H1 (cell line): Measurements from ENCODE around the gene ST6GALNAC2. TPM values are rescaled to one million over a fixed set of nuclear protein-coding genes. Genes with fewer than 3 reads are reported as not detected.

Source experiments
- CTCF ChIA-PET: fragments of 300-600 bp; sonication (Branson Sonifier 250); formaldehyde crosslinking; loops from one replicate; lab custom pipeline; 2021; ENCODE audit not compliant: partially characterized antibody; lab: Charles Lee
- POLR2A ChIA-PET: fragments of 300-600 bp; sonication (Branson Sonifier 250); formaldehyde crosslinking; loops from one replicate; lab custom pipeline; 2021; ENCODE audit warnings: inconsistent platforms; ENCODE audit not compliant: partially characterized antibody; lab: Charles Lee
- DNase-seq, 2 experiments: peaks; one replicate each; pipeline versions ENCODE4 v3.0.0 to v3.0.0-alpha.2; 2010 to 2022; ENCODE audit warnings: low spot score in 2 of 2, low read depth in 1 of 2, mixed read lengths in 1 of 2
- FAIRE-seq: peaks from 2 replicates; lab custom pipeline; 2011; peaks lifted over from hg19 to GRCh38; lab: Jason Lieb, UNC
- H2AFZ ChIP-seq: 2 replicates; pipeline ENCODE4 v1.8.1; 2012; ENCODE audit warnings: low read length, inconsistent platforms
- H2AK5ac ChIP-seq: 2 replicates; pipeline ENCODE4 v1.6.1; 2013; ENCODE audit warnings: low read depth, low read length
- H2BK120ac ChIP-seq: replicated peaks from 2 replicates; pipeline ENCODE3; 2013; ENCODE audit warnings: low read depth, low read length, inconsistent platforms
- H2BK12ac ChIP-seq: 2 replicates; pipeline ENCODE4 v1.6.1; 2013; ENCODE audit warnings: low read depth, low read length
- H2BK15ac ChIP-seq: 2 replicates; pipeline ENCODE4 v1.6.1; 2013; ENCODE audit warnings: low read length
- H2BK20ac ChIP-seq: 2 replicates; pipeline ENCODE4 v1.6.1; 2013; ENCODE audit warnings: low read length
- H2BK5ac ChIP-seq: 2 replicates; pipeline ENCODE4 v1.6.1; 2013; ENCODE audit warnings: low read depth, low read length
- H3K14ac ChIP-seq: 2 replicates; pipeline ENCODE4 v1.6.1; 2013; ENCODE audit warnings: inconsistent platforms; ENCODE audit not compliant: insufficient read length
- H3K18ac ChIP-seq: 2 replicates; pipeline ENCODE4 v1.6.1; 2013; ENCODE audit warnings: low read length; ENCODE audit errors: extremely low read depth
- H3K23ac ChIP-seq: 2 replicates; pipeline ENCODE4 v1.6.1; 2013; ENCODE audit warnings: inconsistent platforms; ENCODE audit not compliant: insufficient read length
- H3K23me2 ChIP-seq: 2 replicates; pipeline ENCODE4 v1.6.1; 2013; ENCODE audit warnings: low read depth, low read length
- H3K27ac ChIP-seq: 2 replicates; pipeline ENCODE4 v1.6.1; 2011; ENCODE audit warnings: low read depth, low read length, inconsistent platforms
- H3K27me3 ChIP-seq, 4 experiments: replicated peaks in 1 of 4; 1 replicate in 1 of 4; 2 replicates in 3 of 4; pipeline versions ENCODE4 v1.6.1 to v1.8.1; 2011 to 2013; ENCODE audit warnings: low read length in 3 of 4, mild to moderate bottlenecking in 3 of 4, inconsistent platforms in 2 of 4, mixed read lengths in 2 of 4, moderate library complexity in 1 of 4; ENCODE audit not compliant: control insufficient read depth in 3 of 4, insufficient read depth in 3 of 4; ENCODE audit errors: extremely low read depth in 1 of 4
- H3K36me3 ChIP-seq, 4 experiments: 2 replicates each; pipeline versions ENCODE4 v1.6.1 to v1.8.1; 2011 to 2013; ENCODE audit warnings: mild to moderate bottlenecking in 4 of 4, low read length in 3 of 4, moderate library complexity in 2 of 4, control low read depth in 1 of 4, inconsistent platforms in 1 of 4; ENCODE audit not compliant: insufficient read depth in 4 of 4, control insufficient read depth in 2 of 4
- H3K4ac ChIP-seq: replicated peaks from 2 replicates; pipeline ENCODE3; 2013; ENCODE audit warnings: low read length, low read depth, mixed read lengths, inconsistent platforms; ENCODE audit not compliant: insufficient read length
- H3K4me1 ChIP-seq, 4 experiments: replicated peaks in 1 of 4; 1 replicate in 1 of 4; 2 replicates in 3 of 4; pipeline versions ENCODE4 v1.6.1 to v1.8.1; 2011 to 2013; ENCODE audit warnings: low read length in 3 of 4, inconsistent platforms in 2 of 4, mixed read lengths in 1 of 4; ENCODE audit not compliant: insufficient read depth in 4 of 4, control insufficient read depth in 3 of 4
- H3K4me2 ChIP-seq, 2 experiments: 2 replicates each; pipeline versions ENCODE4 v1.6.1 to v1.8.1; 2011 to 2013; ENCODE audit warnings: low read depth in 2 of 2, low read length in 2 of 2, control low read depth in 1 of 2, inconsistent platforms in 1 of 2, mild to moderate bottlenecking in 1 of 2; ENCODE audit not compliant: insufficient read depth in 1 of 2
- H3K4me3 ChIP-seq, 4 experiments: fragments of 200-600, 300-600 bp in 1 of 4; sonication (generic), shearing (Covaris generic), sonication (Bioruptor Twin) in 1 of 4; 2 replicates each; pipeline versions ENCODE4 v1.5.1 to v1.8.1; 2011 to 2016; ENCODE audit warnings: low read length in 4 of 4, low read depth in 3 of 4, control low read depth in 2 of 4, inconsistent platforms in 2 of 4, mild to moderate bottlenecking in 2 of 4, mixed read lengths in 1 of 4, moderate library complexity in 1 of 4; ENCODE audit not compliant: insufficient read depth in 2 of 4; ENCODE audit errors: extremely low read depth in 1 of 4
- H3K56ac ChIP-seq: replicated peaks from 2 replicates; pipeline ENCODE3; 2013; ENCODE audit warnings: low read depth, mild to moderate bottlenecking, mixed read lengths, low read length, inconsistent platforms; ENCODE audit not compliant: insufficient read length
- H3K79me1 ChIP-seq: 2 replicates; pipeline ENCODE4 v1.6.1; 2013; ENCODE audit warnings: low read depth, low read length, control low read depth
- H3K79me2 ChIP-seq, 2 experiments: 2 replicates each; pipeline versions ENCODE4 v1.6.1 to v1.8.1; 2012 to 2013; ENCODE audit warnings: low read length in 2 of 2, mild to moderate bottlenecking in 2 of 2, inconsistent platforms in 1 of 2; ENCODE audit not compliant: insufficient read depth in 2 of 2, control insufficient read depth in 1 of 2
- H3K9ac ChIP-seq, 4 experiments: replicated peaks in 1 of 4; 1 replicate in 1 of 4; 2 replicates in 3 of 4; pipeline versions ENCODE4 v1.6.1 to v1.8.1; 2011 to 2013; ENCODE audit warnings: low read depth in 3 of 4, low read length in 3 of 4, control low read depth in 2 of 4, mild to moderate bottlenecking in 2 of 4, moderate library complexity in 2 of 4, inconsistent platforms in 1 of 4; ENCODE audit errors: extremely low read depth in 1 of 4
- H3K9me3 ChIP-seq, 2 experiments: 2 replicates each; pipeline versions ENCODE4 v1.6.1 to v1.8.1; 2012 to 2013; ENCODE audit warnings: mild to moderate bottlenecking in 2 of 2, moderate library complexity in 2 of 2, control low read depth in 1 of 2, inconsistent platforms in 1 of 2, low read depth in 1 of 2, low read length in 1 of 2, mixed read lengths in 1 of 2; ENCODE audit not compliant: insufficient read depth in 2 of 2
- H4K20me1 ChIP-seq, 2 experiments: replicated peaks in 1 of 2; 2 replicates each; pipeline versions ENCODE3 to v1.8.1; 2011 to 2013; ENCODE audit warnings: inconsistent platforms in 2 of 2, low read length in 2 of 2, mild to moderate bottlenecking in 1 of 2; ENCODE audit not compliant: insufficient read depth in 2 of 2, control insufficient read depth in 1 of 2
- H4K5ac ChIP-seq: 2 replicates; pipeline ENCODE4 v1.6.1; 2013; ENCODE audit warnings: low read length, low read depth, mixed read lengths, inconsistent platforms; ENCODE audit not compliant: insufficient read length
- H4K8ac ChIP-seq: 2 replicates; pipeline ENCODE4 v1.8.0; 2013; ENCODE audit warnings: mild to moderate bottlenecking, moderate library complexity, low read length, inconsistent platforms; ENCODE audit not compliant: insufficient read depth; ENCODE audit errors: extremely low read depth
- H4K91ac ChIP-seq: replicated peaks from 2 replicates; pipeline ENCODE3; 2013; ENCODE audit warnings: low read length, mixed read lengths, inconsistent platforms; ENCODE audit not compliant: insufficient read length
- KDM1A ChIP-seq: fragments of 200-600, 300-600 bp; sonication (generic); IDR thresholded peaks from 2 replicates; pipeline ENCODE4 v1.7.1; 2016; ENCODE audit warnings: mild to moderate bottlenecking, low read length, borderline replicate concordance
- PHF8 ChIP-seq: fragments of 200-600 bp; sonication (generic); conservative IDR thresholded peaks from 2 replicates; pipeline ENCODE4 v1.7.1; 2012; ENCODE audit warnings: low read depth, mild to moderate bottlenecking, inconsistent platforms, low read length, moderate library complexity
- POLR2AphosphoS5 ChIP-seq: IDR thresholded peaks from 2 replicates; pipeline ENCODE4 v1.6.1; 2011; ENCODE audit warnings: low read depth, low read length
- SRF ChIP-seq: IDR thresholded peaks from 2 replicates; pipeline ENCODE4 v1.6.1; 2011; ENCODE audit warnings: mild to moderate bottlenecking, low read depth, low read length, moderate library complexity
- WGBS, 2 experiments: shearing (Covaris generic) in 1 of 2; methylation state at CpG; one replicate each; pipeline versions ENCODE4 v1.1.6 to v1.1.7; 2013 to 2015; ENCODE audit warnings: low lambda C conversion rate in 2 of 2, mixed read lengths in 2 of 2, inconsistent platforms in 1 of 2, low coverage in 1 of 2, missing lambda C conversion rate in 1 of 2; ENCODE audit not compliant: insufficient replicate concordance in 2 of 2, insufficient coverage in 1 of 2, insufficient read length in 1 of 2; ENCODE audit errors: extremely low coverage in 1 of 2, missing lambda C conversion rate in 1 of 2; 5-methylcytosine and 5-hydroxymethylcytosine counted together
- polyA plus RNA-seq, 7 experiments: library from polyadenylated mRNA; depleted of rRNA in 3 of 7; stranded (reverse) in 5 of 7; unstranded in 2 of 7; fragments of >200 nt in 5 of 7; fragments of 200-250 nt in 2 of 7; gene quantifications; 1 replicate in 5 of 7; 2 replicates in 1 of 7; 4 replicates in 1 of 7; pipeline versions ENCODE4 v1.2.1 to v1.2.3, GENCODE V29; 2011 to 2013; ENCODE audit warnings: missing spikeins in 2 of 7, mixed read lengths in 2 of 7
- total RNA-seq: library from RNA; stranded (reverse); fragmentation: NEBNext Ultra II Directional; extraction: Animal tissue kit (Norgen Biotek cat#: 25700); gene quantifications from 2 replicates; pipeline ENCODE4 v1.2.1, GENCODE V29; 2021

Gene ST6GALNAC2
- total and polyA plus RNA-seq, 2 of the 8 experiments (the other 6 are each of a cell fraction or from before 2014, with no cell fraction given), result 0.09 TPM; not detected in 1

DNA sequence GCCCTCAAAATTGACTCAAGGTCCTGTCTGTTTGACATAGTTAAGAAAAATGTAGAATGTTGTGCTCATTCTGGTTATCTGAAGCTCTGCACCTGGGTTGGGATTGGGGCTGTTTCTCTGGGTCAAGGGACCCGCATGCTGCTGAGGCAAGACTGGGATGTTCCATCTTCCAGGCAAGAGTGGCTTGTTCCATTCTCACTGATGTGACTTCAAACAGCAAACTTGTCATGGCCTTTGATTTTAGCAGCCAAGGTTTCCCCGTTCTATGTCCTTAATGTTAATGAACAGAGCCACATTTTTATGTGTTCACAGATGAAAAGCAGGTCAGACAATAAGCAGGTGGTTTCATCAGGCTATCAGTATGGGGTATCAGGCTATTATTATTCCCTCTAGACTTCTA lies 32.2 kb upstream of the ST6GALNAC2 start:
- Histone ChIP-seq H2BK15ac (no peak overlapping the region), H3K23ac (no peak overlapping the region), H3K9me3 (peaks cover 6 to 13% of the 10 kb centered on the region in 2 experiments), H3K9ac (no peak overlapping the region; a peak in 1 of 7 replicates), H4K20me1 (no peaks in the 10 kb centered on the region), H4K91ac (no peak overlapping the region), H3K36me3 (no peaks in the 10 kb centered on the region; a peak in 1 of 8 replicates), H3K79me1 (no peaks in the 10 kb centered on the region), H2BK120ac (no peak overlapping the region), H4K8ac (no peak overlapping the region), H3K4me1 (peaks cover 0 to 2% (median 1%) of the 10 kb centered on the region in 4 experiments; a peak in 3 of 7 replicates), H2AFZ (no peak overlapping the region), H2BK20ac (no peak overlapping the region), H2AK5ac (no peak overlapping the region), H4K5ac (no peak overlapping the region), H3K18ac (no peak overlapping the region), H3K27me3 (no peaks in the 10 kb centered on the region; a peak in 2 of 7 replicates), H2BK12ac (no peak overlapping the region), H2BK5ac (no peak overlapping the region), H3K23me2 (no peaks in the 10 kb centered on the region), H3K4me2 (no peak overlapping the region), H3K14ac (no peak overlapping the region), H3K27ac (no peak overlapping the region), H3K4me3 (no peak overlapping the region), H3K79me2 (no peaks in the 10 kb centered on the region), H3K56ac (no peak overlapping the region), H3K4ac (no peak overlapping the region)
- no peak for DNase-seq
- FAIRE-seq, result no peak
- TF ChIP-seq SRF (no peak), KDM1A (no peak), POLR2AphosphoS5 (no peak), PHF8 (no peak)
- POLR2A ChIA-PET, result interaction anchor here (1.2 kb wide), 1 partner anchor 13 kb away, joined by 3 read pairs; no protein-coding TSS in a partner anchor
- 93% methylated on average over 2 of the region's 2 CpGs; no CpG with 5 or more reads in 1 of the 2 experiments for WGBS, 2 experiments
- CTCF ChIA-PET, result interaction anchor here (0.9 to 1.9 kb wide), 6 partner anchors 11 to 95 kb away, joined by 3 to 8 read pairs (median 3); no protein-coding TSS in a partner anchor
